GM12892 (cell line): ENCODE measurements around the gene CD300LD.

Experiments used
- DNase-seq: peaks from one replicate; pipeline ENCODE4 v3.0.0; 2011; ENCODE audit not compliant: insufficient read length
- FAIRE-seq: peaks from 2 replicates; lab custom pipeline; 2011; peaks lifted over from hg19 to GRCh38; lab: Jason Lieb, UNC
- POLR2A ChIP-seq: IDR thresholded peaks from 2 replicates; pipeline ENCODE4 v1.6.1; 2011; ENCODE audit warnings: low read depth, low read length, control low read depth
- POLR2AphosphoS5 ChIP-seq: IDR thresholded peaks from 2 replicates; pipeline ENCODE4 v1.6.1; 2011; ENCODE audit warnings: low read depth, low read length, control low read depth
- TAF1 ChIP-seq: IDR thresholded peaks from 2 replicates; pipeline ENCODE4 v1.6.1; 2011; ENCODE audit warnings: low read depth, mild to moderate bottlenecking, control low read depth, low read length, borderline replicate concordance

CD300LD gene

DNA sequence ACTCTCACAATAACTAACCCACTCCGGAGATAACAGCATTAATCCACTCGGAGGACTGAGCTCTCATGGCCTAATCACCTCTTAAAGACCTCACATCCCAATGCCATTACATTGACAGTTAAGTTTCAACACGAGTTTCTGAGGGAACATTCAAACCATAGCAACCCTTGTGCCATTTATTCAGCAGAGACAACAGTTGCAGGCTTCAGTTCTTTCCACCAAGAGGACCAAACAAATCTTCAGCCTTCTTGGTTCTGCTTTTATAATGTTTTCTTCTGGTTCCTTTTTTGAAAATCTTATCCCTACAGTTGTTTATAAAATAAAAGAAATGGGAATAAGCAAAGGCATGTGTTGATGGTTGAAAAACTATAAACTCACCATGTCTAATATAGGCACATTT lies 33.6 kb upstream of the CD300LD start:
- TF ChIP-seq POLR2AphosphoS5 = no peak
- no peak for TF ChIP-seq TAF1
- TF ChIP-seq POLR2A = no peak
- no peak for FAIRE-seq
- no peak for DNase-seq

DNA sequence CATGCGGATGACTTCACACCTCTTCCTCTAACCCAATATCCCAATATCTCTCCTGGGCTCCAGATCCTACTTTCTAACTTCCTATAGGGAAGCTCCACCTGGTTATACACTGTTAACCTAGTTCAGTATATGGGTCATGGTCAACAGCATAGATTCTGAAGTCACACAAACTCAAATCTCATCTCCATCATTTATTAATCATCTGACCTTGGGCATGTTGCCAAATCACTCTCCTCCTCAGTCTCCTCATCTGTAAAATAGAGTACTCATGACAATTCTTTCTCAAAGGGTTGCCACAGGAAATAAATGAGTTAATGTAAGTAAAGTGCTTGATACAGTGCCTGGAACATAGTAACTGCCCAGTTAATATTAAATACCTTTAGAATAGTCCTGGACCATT lies 32.0 kb upstream of the CD300LD start:
- DNase-seq (no peak), FAIRE-seq (no peak)
- TF ChIP-seq POLR2A (no peak), TAF1 (no peak), POLR2AphosphoS5 (no peak)

DNA sequence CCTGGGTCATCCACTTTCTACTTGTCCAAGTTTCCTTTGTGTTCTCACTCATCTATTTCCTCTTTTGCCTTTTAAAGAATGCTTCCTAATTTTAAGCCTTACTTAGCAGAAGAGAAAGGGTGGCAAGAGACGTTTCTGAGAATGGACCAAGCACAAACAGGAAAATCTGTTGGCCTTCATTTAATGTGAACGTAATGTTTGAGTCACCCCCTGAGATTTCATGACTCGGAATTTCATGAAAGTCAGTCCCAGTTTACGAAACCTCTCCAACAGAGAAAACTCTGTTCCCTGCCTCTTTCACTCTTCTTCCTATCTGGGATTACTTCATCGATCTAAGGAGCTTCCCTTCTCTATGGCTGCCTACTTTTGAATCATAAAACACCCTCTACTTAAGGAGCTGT lies 31.6 kb upstream of the CD300LD start, which contains the start of gene CD300E:
Gene CD300E, minus strand, starts transcription at position 46 of the 401 bp plus-strand sequence. CDS start 117 bp downstream, outside the sequence.
- no peak for TF ChIP-seq POLR2AphosphoS5
- TF ChIP-seq POLR2A = no peak
- TF ChIP-seq TAF1 = no peak
- DNase-seq (no peak), FAIRE-seq (no peak)

GRCh38 chr17:74619077-74619673 lies 27.1 kb upstream of the CD300LD start:
- TF ChIP-seq TAF1 (no peak), POLR2AphosphoS5 (no peak), POLR2A (no peak)
- FAIRE-seq (no peak), DNase-seq (no peak)

GRCh38 chr17:74618451-74618850 lies 26.4 kb upstream of the CD300LD start:
- no peak for FAIRE-seq
- DNase-seq = no peak
- TF ChIP-seq POLR2AphosphoS5 (no peak), POLR2A (no peak), TAF1 (no peak)

GRCh38 chr17:74616696-74617095 lies 24.6 kb upstream of the CD300LD start:
- FAIRE-seq (no peak), DNase-seq (no peak)
- no peak for TF ChIP-seq TAF1
- no peak for TF ChIP-seq POLR2A
- no peak for TF ChIP-seq POLR2AphosphoS5

DNA sequence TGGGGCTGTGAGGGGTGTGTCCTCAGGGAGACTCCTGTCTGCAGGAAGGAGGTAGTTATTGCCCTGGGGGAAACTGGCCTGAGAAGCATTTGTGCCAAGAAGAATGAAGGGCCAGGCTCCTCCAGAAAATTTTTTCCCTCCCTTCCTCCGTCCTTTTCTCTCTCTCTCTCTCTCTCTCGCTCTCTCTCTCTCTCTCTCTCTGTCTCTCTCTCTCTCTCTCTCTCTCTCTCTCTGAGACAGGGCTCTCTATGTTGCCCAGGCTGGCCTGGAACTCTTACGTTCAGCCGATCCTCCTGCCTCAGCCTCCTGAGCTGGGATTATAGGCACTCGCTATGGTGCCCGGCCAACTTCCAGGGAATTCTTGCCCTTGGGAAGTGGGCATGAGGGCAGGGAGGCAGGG lies 20.0 kb upstream of the CD300LD start:
- TF ChIP-seq POLR2AphosphoS5 = no peak
- no peak for TF ChIP-seq POLR2A
- TF ChIP-seq TAF1 = no peak
- FAIRE-seq = no peak
- no peak for DNase-seq

GRCh38 chr17:74610108-74610507 lies 18.0 kb upstream of the CD300LD start:
- DNase-seq = no peak
- TF ChIP-seq POLR2AphosphoS5 (no peak), TAF1 (no peak), POLR2A (no peak)
- FAIRE-seq = no peak

GRCh38 chr17:74608511-74608910 lies 16.4 kb upstream of the CD300LD start:
- DNase-seq = no peak
- FAIRE-seq = no peak
- no peak for TF ChIP-seq POLR2AphosphoS5
- TF ChIP-seq POLR2A = no peak
- TF ChIP-seq TAF1 = no peak

DNA sequence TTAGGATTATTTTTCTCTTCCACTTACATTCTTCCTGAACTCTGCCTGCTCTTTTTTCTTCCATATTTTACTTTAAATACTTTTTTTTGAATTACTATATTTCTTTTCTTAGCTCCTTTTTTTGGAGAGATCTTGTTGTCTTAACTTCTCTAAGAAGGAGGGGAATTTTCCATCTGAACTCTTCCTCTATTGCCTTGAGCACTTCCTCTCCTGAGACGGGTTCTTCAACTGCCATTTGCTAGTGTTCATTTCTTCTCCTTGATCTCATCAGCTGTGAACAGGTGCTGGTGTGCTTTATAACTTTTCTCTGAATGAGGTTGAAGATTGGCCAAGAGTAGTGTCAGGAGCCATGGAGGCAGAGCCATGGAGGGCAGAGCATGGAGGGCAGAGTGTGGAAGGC lies 15.1 kb upstream of the CD300LD start:
- FAIRE-seq = no peak
- no peak for DNase-seq
- TF ChIP-seq POLR2A = no peak
- no peak for TF ChIP-seq POLR2AphosphoS5
- no peak for TF ChIP-seq TAF1

DNA sequence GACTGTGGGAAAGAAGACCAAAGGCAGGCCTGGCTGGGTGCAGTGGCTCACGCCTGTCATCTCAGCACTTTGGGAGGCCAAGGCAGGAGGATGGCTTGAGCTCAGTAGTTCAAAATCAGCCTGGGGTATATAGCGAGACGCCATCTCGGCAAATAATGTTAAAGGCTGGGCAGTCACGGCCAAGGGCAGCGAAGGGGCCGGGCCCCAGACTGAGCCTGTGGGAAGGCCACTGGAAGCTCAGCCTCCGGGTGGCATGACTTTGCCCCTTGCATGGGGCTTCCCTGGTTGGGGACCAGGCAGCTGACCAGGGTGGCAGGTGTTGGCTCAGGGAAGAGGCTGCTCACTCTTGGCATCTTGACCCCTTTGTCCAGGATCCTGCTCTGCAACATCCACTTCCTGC lies 14.0 kb upstream of the CD300LD start:
- DNase-seq (no peak), FAIRE-seq (no peak)
- TF ChIP-seq POLR2A = no peak
- no peak for TF ChIP-seq POLR2AphosphoS5
- no peak for TF ChIP-seq TAF1

- FAIRE-seq (no peak), DNase-seq (no peak)
- TF ChIP-seq POLR2AphosphoS5 = no peak
- no peak for TF ChIP-seq POLR2A
- TF ChIP-seq TAF1 = no peak
Observed at GRCh38 chr17:74605361-74605760, 13.3 kb upstream of the CD300LD start.
